ENCODE measurements around the gene STC2.

STC2 gene

GRCh38 chr5:173282916-173283315 lies 45.3 kb downstream of the STC2 start:
- DNase-seq: no peak
- no peak overlapping the region for H2BK120ac ChIP-seq (ENCODE audit: insufficient read depth, low read length, poor library complexity)
- no peak overlapping the region for H3K18ac ChIP-seq (ENCODE audit: low read length)
- no peaks in the 10 kb centered on the region for H3K79me1 ChIP-seq (ENCODE audit: low read length)
- H4K91ac ChIP-seq (ENCODE audit: low read depth, low read length): no peak overlapping the region
- H3K79me2 ChIP-seq (ENCODE audit: control insufficient read depth, insufficient read depth, low read length, poor library complexity): no peaks in the 10 kb centered on the region
- peaks cover 2 to 6% of the 10 kb centered on the region in 2 experiments for H3K4me1 ChIP-seq (ENCODE audit: control insufficient read depth in 1 of 2, insufficient read depth in 2 of 2, low read length in 2 of 2)
- H3K27me3 ChIP-seq (ENCODE audit: insufficient read depth, low read length): peaks cover 8% of the 10 kb centered on the region
- H2AFZ ChIP-seq (ENCODE audit: insufficient read depth, low read length, poor library complexity): no peak overlapping the region
- no peak overlapping the region for H3K27ac ChIP-seq (ENCODE audit: low read depth, low read length)
- H4K8ac ChIP-seq (ENCODE audit: low read depth, low read length): no peak overlapping the region
- no peak overlapping the region for H3K4me3 ChIP-seq (ENCODE audit: low read depth, low read length)
- H2AK5ac ChIP-seq (ENCODE audit: low read length): no peak overlapping the region
- no peak overlapping the region for H3K14ac ChIP-seq (ENCODE audit: low read length)
- H4K12ac ChIP-seq (ENCODE audit: low read depth, low read length): no peak overlapping the region
- H3K36me3 ChIP-seq (ENCODE audit: control insufficient read depth in 1 of 2, insufficient read depth in 2 of 2, low read length in 2 of 2): no peaks in the 10 kb centered on the region
- peaks cover 2% of the 10 kb centered on the region for H3K9me3 ChIP-seq (ENCODE audit: insufficient read depth, low read depth, low read length)
- no peak overlapping the region for H3K4me2 ChIP-seq (ENCODE audit: low read length)
- WGBS (ENCODE audit: extremely low coverage, insufficient coverage, insufficient read length): no CpG with 5 or more reads among the region's 10 CpGs
- no peak overlapping the region for H3K4ac ChIP-seq (ENCODE audit: low read depth, low read length)
- peak overlapping the region; percentile 2 for H3K9ac ChIP-seq (ENCODE audit: low read length)
- no peak overlapping the region for H2BK12ac ChIP-seq (ENCODE audit: low read length)
- H3K23ac ChIP-seq (ENCODE audit: low read length): no peak overlapping the region
- no peak overlapping the region for H2BK5ac ChIP-seq (ENCODE audit: low read depth, low read length, poor library complexity)

- Histone ChIP-seq H3K4me3 (ENCODE audit: low read depth, low read length) (no peak overlapping the region), H2AK5ac (ENCODE audit: low read length) (no peak overlapping the region), H3K23ac (ENCODE audit: low read length) (no peak overlapping the region), H4K12ac (ENCODE audit: low read depth, low read length) (no peak overlapping the region), H3K79me2 (ENCODE audit: control insufficient read depth, insufficient read depth, low read length, poor library complexity) (no peaks in the 10 kb centered on the region), H3K9me3 (ENCODE audit: insufficient read depth, low read depth, low read length) (peaks cover 2% of the 10 kb centered on the region), H3K9ac (ENCODE audit: low read length) (no peak overlapping the region), H3K4ac (ENCODE audit: low read depth, low read length) (no peak overlapping the region), H3K4me1 (ENCODE audit: control insufficient read depth in 1 of 2, insufficient read depth in 2 of 2, low read length in 2 of 2) (peaks cover 2 to 6% of the 10 kb centered on the region in 2 experiments), H3K36me3 (ENCODE audit: control insufficient read depth in 1 of 2, insufficient read depth in 2 of 2, low read length in 2 of 2) (no peaks in the 10 kb centered on the region), H2AFZ (ENCODE audit: insufficient read depth, low read length, poor library complexity) (no peak overlapping the region), H2BK5ac (ENCODE audit: low read depth, low read length, poor library complexity) (no peak overlapping the region), H3K14ac (ENCODE audit: low read length) (no peak overlapping the region), H2BK12ac (ENCODE audit: low read length) (no peak overlapping the region), H3K18ac (ENCODE audit: low read length) (no peak overlapping the region), H3K27ac (ENCODE audit: low read depth, low read length) (no peak overlapping the region), H3K4me2 (ENCODE audit: low read length) (no peak overlapping the region), H3K79me1 (ENCODE audit: low read length) (no peaks in the 10 kb centered on the region), H4K91ac (ENCODE audit: low read depth, low read length) (no peak overlapping the region), H4K8ac (ENCODE audit: low read depth, low read length) (no peak overlapping the region), H2BK120ac (ENCODE audit: insufficient read depth, low read length, poor library complexity) (no peak overlapping the region), H3K27me3 (ENCODE audit: insufficient read depth, low read length) (peaks cover 8% of the 10 kb centered on the region)
- DNase-seq: no peak
- WGBS (ENCODE audit: extremely low coverage, insufficient coverage, insufficient read length): no CpG with 5 or more reads among the region's 6 CpGs
Observed at GRCh38 chr5:173281910-173282309, 46.3 kb downstream of the STC2 start.

- no peak overlapping the region for H4K8ac ChIP-seq (ENCODE audit: low read depth, low read length)
- peaks cover 7% of the 10 kb centered on the region for H3K27me3 ChIP-seq (ENCODE audit: insufficient read depth, low read length)
- H2BK5ac ChIP-seq (ENCODE audit: low read depth, low read length, poor library complexity): no peak overlapping the region
- no peak for DNase-seq
- no peak overlapping the region for H2BK120ac ChIP-seq (ENCODE audit: insufficient read depth, low read length, poor library complexity)
- H3K4me1 ChIP-seq (ENCODE audit: control insufficient read depth in 1 of 2, insufficient read depth in 2 of 2, low read length in 2 of 2): peaks cover 2 to 6% of the 10 kb centered on the region in 2 experiments
- no peak overlapping the region for H3K23ac ChIP-seq (ENCODE audit: low read length)
- H3K14ac ChIP-seq (ENCODE audit: low read length): no peak overlapping the region
- no peak overlapping the region for H4K12ac ChIP-seq (ENCODE audit: low read depth, low read length)
- H3K9me3 ChIP-seq (ENCODE audit: insufficient read depth, low read depth, low read length): peaks cover 2% of the 10 kb centered on the region
- no peak overlapping the region for H2AK5ac ChIP-seq (ENCODE audit: low read length)
- no peaks in the 10 kb centered on the region for H3K79me1 ChIP-seq (ENCODE audit: low read length)
- no peak overlapping the region for H3K18ac ChIP-seq (ENCODE audit: low read length)
- no peak overlapping the region for H3K4me2 ChIP-seq (ENCODE audit: low read length)
- H3K4me3 ChIP-seq (ENCODE audit: low read depth, low read length): no peak overlapping the region
- H3K4ac ChIP-seq (ENCODE audit: low read depth, low read length): no peak overlapping the region
- H3K27ac ChIP-seq (ENCODE audit: low read depth, low read length): no peak overlapping the region
- no peaks in the 10 kb centered on the region for H3K79me2 ChIP-seq (ENCODE audit: control insufficient read depth, insufficient read depth, low read length, poor library complexity)
- H3K36me3 ChIP-seq (ENCODE audit: control insufficient read depth in 1 of 2, insufficient read depth in 2 of 2, low read length in 2 of 2): no peaks in the 10 kb centered on the region
- no peak overlapping the region for H4K91ac ChIP-seq (ENCODE audit: low read depth, low read length)
- no peak overlapping the region for H2AFZ ChIP-seq (ENCODE audit: insufficient read depth, low read length, poor library complexity)
- no CpG with 5 or more reads among the region's 5 CpGs for WGBS (ENCODE audit: extremely low coverage, insufficient coverage, insufficient read length)
- no peak overlapping the region for H3K9ac ChIP-seq (ENCODE audit: low read length)
- H2BK12ac ChIP-seq (ENCODE audit: low read length): no peak overlapping the region
Observed at GRCh38 chr5:173279166-173279565, 49.0 kb downstream of the STC2 start.

GRCh38 chr5:173278641-173279040 lies 49.6 kb downstream of the STC2 start:
- Histone ChIP-seq H3K4me2 (ENCODE audit: low read length) (no peak overlapping the region), H2AFZ (ENCODE audit: insufficient read depth, low read length, poor library complexity) (no peak overlapping the region), H3K27me3 (ENCODE audit: insufficient read depth, low read length) (peaks cover 5% of the 10 kb centered on the region)

More at GRCh38 chr5:173278641-173279040, 49.6 kb downstream of the STC2 start:
- Histone ChIP-seq H4K91ac (ENCODE audit: low read depth, low read length) (no peak overlapping the region), H3K4me3 (ENCODE audit: low read depth, low read length) (no peak overlapping the region), H4K8ac (ENCODE audit: low read depth, low read length) (no peak overlapping the region), H2AK5ac (ENCODE audit: low read length) (no peak overlapping the region), H2BK12ac (ENCODE audit: low read length) (no peak overlapping the region), H3K4me1 (ENCODE audit: control insufficient read depth in 1 of 2, insufficient read depth in 2 of 2, low read length in 2 of 2) (peaks cover 0 to 2% of the 10 kb centered on the region in 2 experiments), H3K9me3 (ENCODE audit: insufficient read depth, low read depth, low read length) (no peaks in the 10 kb centered on the region), H3K23ac (ENCODE audit: low read length) (no peak overlapping the region), H3K4ac (ENCODE audit: low read depth, low read length) (no peak overlapping the region), H2BK5ac (ENCODE audit: low read depth, low read length, poor library complexity) (no peak overlapping the region), H3K18ac (ENCODE audit: low read length) (no peak overlapping the region), H3K79me2 (ENCODE audit: control insufficient read depth, insufficient read depth, low read length, poor library complexity) (no peaks in the 10 kb centered on the region), H3K9ac (ENCODE audit: low read length) (no peak overlapping the region), H3K27ac (ENCODE audit: low read depth, low read length) (no peak overlapping the region), H2BK120ac (ENCODE audit: insufficient read depth, low read length, poor library complexity) (no peak overlapping the region), H3K14ac (ENCODE audit: low read length) (no peak overlapping the region), H3K36me3 (ENCODE audit: control insufficient read depth in 1 of 2, insufficient read depth in 2 of 2, low read length in 2 of 2) (no peaks in the 10 kb centered on the region), H4K12ac (ENCODE audit: low read depth, low read length) (no peak overlapping the region), H3K79me1 (ENCODE audit: low read length) (no peaks in the 10 kb centered on the region)
- WGBS (ENCODE audit: extremely low coverage, insufficient coverage, insufficient read length): no CpG with 5 or more reads among the region's 5 CpGs
- no peak for DNase-seq

Data from trophoblast cell (in vitro differentiated cells and primary cell).